GM23338 (cell line): ENCODE data around the gene MPPED2. TPM values are rescaled to one million over a fixed set of nuclear protein-coding genes. Genes with fewer than 3 reads are reported as not detected.

Experiments
- ATAC-seq: fragments of 200-7000 bp; cut with Tn5 transposase; 3 replicates; pipeline ENCODE4 v1.9.1; 2020
- DNase-seq: peaks from one replicate; pipeline ENCODE4 v3.0.0-alpha.2; 2015; ENCODE audit warnings: low spot score
- H2AFZ ChIP-seq: fragments of 200-600 bp; sonication (generic); 2 replicates; pipeline ENCODE4 v1.8.0; 2016; ENCODE audit warnings: antibody characterized with exemption, mild to moderate bottlenecking, moderate library complexity
- H3F3A ChIP-seq: fragments of 200-600 bp; sonication (generic); replicated peaks from 2 replicates; pipeline ENCODE4 v1.8.0; 2017; ENCODE audit warnings: antibody characterized with exemption, mixed run types, low read depth
- H3K27ac ChIP-seq: fragments of 200-600 bp; sonication (generic); 2 replicates; pipeline ENCODE4 v1.6.1; 2016; ENCODE audit warnings: low read depth
- H3K27me3 ChIP-seq: fragments of 200-600 bp; sonication (generic); 2 replicates; pipeline ENCODE4 v1.8.0; 2016; ENCODE audit warnings: mild to moderate bottlenecking, mixed run types, moderate library complexity; ENCODE audit not compliant: insufficient read depth
- H3K36me3 ChIP-seq: fragments of 200-600 bp; sonication (generic); 2 replicates; pipeline ENCODE4 v1.8.0; 2016; ENCODE audit warnings: mild to moderate bottlenecking; ENCODE audit not compliant: insufficient read depth
- H3K4me1 ChIP-seq: fragments of 200-600 bp; sonication (generic); 2 replicates; pipeline ENCODE4 v1.8.0; 2016; ENCODE audit warnings: mild to moderate bottlenecking, moderate library complexity; ENCODE audit not compliant: insufficient read depth
- H3K4me2 ChIP-seq: fragments of 200-600 bp; sonication (generic); 2 replicates; pipeline ENCODE4 v1.7.1; 2017; ENCODE audit warnings: mixed run types
- H3K4me3 ChIP-seq: fragments of 200-600 bp; sonication (generic); 2 replicates; pipeline ENCODE4 v1.6.1; 2016; ENCODE audit warnings: mixed run types
- H3K79me2 ChIP-seq: fragments of 200-600 bp; sonication (generic); replicated peaks from 2 replicates; pipeline ENCODE4 v1.8.0; 2017; ENCODE audit warnings: mild to moderate bottlenecking; ENCODE audit not compliant: insufficient read depth
- H3K9me2 ChIP-seq: fragments of 200-600 bp; sonication (generic); 2 replicates; pipeline ENCODE4 v1.8.0; 2017; ENCODE audit not compliant: insufficient read depth
- H4K20me1 ChIP-seq: fragments of 200-600 bp; sonication (generic); replicated peaks from 2 replicates; pipeline ENCODE4 v1.8.0; 2017; ENCODE audit warnings: mild to moderate bottlenecking; ENCODE audit not compliant: insufficient read depth
- H3K27ac Mint-ChIP-seq: 2 replicates; pipeline ENCODE4 v1.8.0; 2020; ENCODE audit warnings: inconsistent platforms, mild to moderate bottlenecking, moderate library complexity, mixed read lengths
- H3K27me3 Mint-ChIP-seq: 3 replicates; pipeline ENCODE4 v1.8.0; 2022; ENCODE audit warnings: low read depth, mild to moderate bottlenecking, moderate library complexity, mixed read lengths, inconsistent platforms; ENCODE audit not compliant: insufficient read depth, poor library complexity
- H3K36me3 Mint-ChIP-seq: 3 replicates; pipeline ENCODE4 v1.8.0; 2021; ENCODE audit warnings: low read depth, mild to moderate bottlenecking, inconsistent platforms, moderate library complexity, mixed read lengths
- H3K4me1 Mint-ChIP-seq: 3 replicates; pipeline ENCODE4 v1.8.0; 2020; ENCODE audit warnings: mild to moderate bottlenecking, inconsistent platforms, mixed read lengths
- H3K4me3 Mint-ChIP-seq: 3 replicates; pipeline ENCODE4 v1.8.0; 2021; ENCODE audit warnings: moderate library complexity, mild to moderate bottlenecking, inconsistent platforms, mixed read lengths
- H3K9me3 Mint-ChIP-seq: 3 replicates; pipeline ENCODE4 v1.8.0; 2020; ENCODE audit warnings: moderate library complexity, mild to moderate bottlenecking, inconsistent platforms, mixed read lengths
- CREB1 ChIP-seq: fragments of 250-450 bp; sonication (Bioruptor Pico); IDR thresholded peaks from 2 replicates; pipeline ENCODE4 v1.5.0; 2020; ENCODE audit warnings: low read depth, mild to moderate bottlenecking, moderate library complexity
- CTCF ChIP-seq, 2 experiments: fragments of 200-600 bp in 1 of 2; sonication (generic) in 1 of 2; conservative IDR thresholded peaks; 2 replicates each; pipeline versions ENCODE4 v1.5.1 to v1.6.1; 2016 to 2017; ENCODE audit warnings: antibody characterized with exemption in 2 of 2, low read depth in 2 of 2, mild to moderate bottlenecking in 2 of 2, moderate library complexity in 1 of 2
- ETS1 ChIP-seq: IDR thresholded peaks from 2 replicates; pipeline ENCODE4 v1.6.1; 2016; ENCODE audit warnings: antibody characterized with exemption
- EZH2 ChIP-seq: fragments of 200-600 bp; sonication (generic); IDR thresholded peaks from one replicate; pipeline ENCODE4 v1.8.0; 2017; ENCODE audit warnings: antibody characterized with exemption, mild to moderate bottlenecking, low read depth; ENCODE audit not compliant: unreplicated experiment
- EZH2phosphoT487 ChIP-seq: fragments of 200-600 bp; sonication (generic); IDR thresholded peaks from one replicate; pipeline ENCODE4 v1.8.1; 2018; ENCODE audit warnings: antibody characterized with exemption; ENCODE audit not compliant: unreplicated experiment
- JUNB ChIP-seq: IDR thresholded peaks from one replicate; pipeline ENCODE4 v1.6.1; 2016; ENCODE audit warnings: antibody characterized with exemption; ENCODE audit not compliant: unreplicated experiment
- NANOG ChIP-seq: IDR thresholded peaks from 2 replicates; pipeline ENCODE4 v1.6.1; 2016; ENCODE audit warnings: antibody characterized with exemption, borderline replicate concordance
- POLR2AphosphoS5 ChIP-seq: IDR thresholded peaks from 2 replicates; pipeline ENCODE4 v1.6.1; 2016; ENCODE audit warnings: antibody characterized with exemption, low read depth
- REST ChIP-seq: IDR thresholded peaks from one replicate; pipeline ENCODE4 v1.6.1; 2018; ENCODE audit warnings: antibody characterized with exemption; ENCODE audit not compliant: unreplicated experiment
- ZNF114 ChIP-seq: fragments of 250-450 bp; sonication (Bioruptor Pico); IDR thresholded peaks from 2 replicates; pipeline ENCODE4 v1.5.0; 2020; ENCODE audit warnings: mild to moderate bottlenecking, moderate library complexity
- ZNF331 ChIP-seq: fragments of 250-450 bp; sonication (Bioruptor Pico); IDR thresholded peaks from 2 replicates; pipeline ENCODE4 v1.5.0; 2020; ENCODE audit warnings: low read depth, mild to moderate bottlenecking, moderate library complexity
- ZNF462 ChIP-seq: fragments of 250-450 bp; sonication (Bioruptor Pico); IDR thresholded peaks from 2 replicates; pipeline ENCODE4 v1.5.0; 2020; ENCODE audit warnings: mild to moderate bottlenecking, moderate library complexity
- polyA plus RNA-seq: library from polyadenylated mRNA; unstranded; fragments of >200 nt; fragmentation: Nextera tagmentation; extraction: Ambion mirVana; gene quantifications from 2 replicates; pipeline ENCODE4 v1.2.1, GENCODE V29; 2016
- total RNA-seq: library from RNA; depleted of rRNA; stranded (reverse); fragments of >200 nt; shearing (Covaris generic); gene quantifications from 2 replicates; pipeline ENCODE4 v1.2.3, GENCODE V29; 2014

The MPPED2 gene
- total and polyA plus RNA-seq, 2 experiments from 2014 or later = 4.4 to 6.8 TPM

GRCh38 chr11:30582726-30583125, 3.4 kb downstream of the MPPED2 start (continued):
- TF ChIP-seq ZNF462 = no peak
- no peak for TF ChIP-seq JUNB
- TF ChIP-seq ETS1 = no peak

GRCh38 chr11:30581675-30582074, 4.5 kb downstream of the MPPED2 start:
- Histone ChIP-seq H4K20me1 (no peaks in the 10 kb centered on the region), H3K4me2 (0 out of 2 replicates have a peak overlapping the region, but pooled peaks have one; percentile 19), H3F3A (no peaks in the 10 kb centered on the region), H3K4me3 (no peak overlapping the region), H3K27me3 (peaks cover 42% of the 10 kb centered on the region), H3K4me1 (peaks cover 17% of the 10 kb centered on the region), H3K27ac (no peak overlapping the region), H3K36me3 (peaks cover 3% of the 10 kb centered on the region; the same call in 1 of the 2 replicates), H2AFZ (no peak overlapping the region), H3K9me2 (no peaks in the 10 kb centered on the region), H3K79me2 (peaks cover 33% of the 10 kb centered on the region)
- H3K27me3 Mint-ChIP-seq = peaks cover 27% of the 10 kb centered on the region
- peaks cover 25% of the 10 kb centered on the region for H3K36me3 Mint-ChIP-seq
- ATAC-seq (no peak), DNase-seq (no peak)
- TF ChIP-seq ZNF331 (CRISPR knock-in tag) (no peak), JUNB (no peak), EZH2 (no peak), POLR2AphosphoS5 (no peak), CTCF (conservative IDR thresholded peaks at IDR 0.05; ENCODE audit: low read depth in 2 of 2) (no peak), CREB1 (CRISPR knock-in tag) (no peak), REST (no peak), ZNF114 (CRISPR knock-in tag) (no peak), EZH2phosphoT487 (no peak), NANOG (no peak)
- no peak overlapping the region for H3K4me3 Mint-ChIP-seq
- H3K27ac Mint-ChIP-seq = no peak overlapping the region
- H3K9me3 Mint-ChIP-seq = peaks cover 6% of the 10 kb centered on the region; the same call in 1 of the 3 replicates
- peaks cover 22% of the 10 kb centered on the region for H3K4me1 Mint-ChIP-seq
